Renal pelvis (tissue), 3 donors: ENCODE results near the gene FBLN1. TPM values are rescaled to one million over a fixed set of nuclear protein-coding genes. Genes with fewer than 3 reads are reported as not detected.

Experiments used
- polyA plus RNA-seq, 3 donors: library from polyadenylated mRNA; unstranded; fragments of 120-200 nt; gene quantifications; one replicate each; pipeline ENCODE4 v1.2.1, GENCODE V29; 2013; ENCODE audit not compliant: insufficient read length in 3 of 3

FBLN1 gene
- polyA plus RNA-seq, 3 donors = 93.3 to 158 (median 115) TPM

Other genes starting within 250 kb of the FBLN1 start
- gene UPK3A, start 217.9 kb upstream of the FBLN1 start, polyA plus RNA-seq = 1 to 10 TPM; 2.0 to 5.1 (median 2.4) TPM
- 100 to 1,000 TPM in 1 of 3 donors, 10 to 100 TPM in 2; 18.0 to 134 (median 23.6) TPM for gene FAM118A, start 192.9 kb upstream of the FBLN1 start, polyA plus RNA-seq
- under 1 TPM; 0.13 to 0.25 (median 0.13) TPM for gene SMC1B, start 89.3 kb upstream of the FBLN1 start, polyA plus RNA-seq
- 1 to 10 TPM; 7.0 to 8.8 (median 8.0) TPM for gene RIBC2, start 89.2 kb upstream of the FBLN1 start, polyA plus RNA-seq
- 100 to 1,000 TPM; 235 to 291 (median 278) TPM for gene ATXN10, start 169.0 kb downstream of the FBLN1 start, polyA plus RNA-seq